Measurements from ENCODE around the gene SMIM15.

DNA sequence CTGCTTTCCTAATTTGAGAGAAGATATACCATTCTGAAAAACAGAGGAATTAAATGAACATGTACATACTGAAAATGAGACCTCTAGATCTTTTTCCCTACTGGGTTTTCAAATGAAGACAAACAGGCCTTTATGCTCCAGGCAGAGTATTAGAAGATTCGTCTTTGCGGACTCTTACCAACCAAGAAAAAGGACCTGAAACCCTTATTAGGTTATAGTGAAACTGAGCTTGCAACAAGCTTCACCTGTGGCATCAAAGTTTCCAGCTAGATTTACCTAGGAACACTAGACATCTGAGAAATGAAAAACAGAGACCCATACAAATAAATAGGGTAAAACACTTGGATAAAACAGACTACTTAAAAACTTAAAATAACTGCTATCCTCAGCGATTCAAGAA, 46.3 kb downstream of the SMIM15 start:
- TF ChIP-seq, protein P1, sequence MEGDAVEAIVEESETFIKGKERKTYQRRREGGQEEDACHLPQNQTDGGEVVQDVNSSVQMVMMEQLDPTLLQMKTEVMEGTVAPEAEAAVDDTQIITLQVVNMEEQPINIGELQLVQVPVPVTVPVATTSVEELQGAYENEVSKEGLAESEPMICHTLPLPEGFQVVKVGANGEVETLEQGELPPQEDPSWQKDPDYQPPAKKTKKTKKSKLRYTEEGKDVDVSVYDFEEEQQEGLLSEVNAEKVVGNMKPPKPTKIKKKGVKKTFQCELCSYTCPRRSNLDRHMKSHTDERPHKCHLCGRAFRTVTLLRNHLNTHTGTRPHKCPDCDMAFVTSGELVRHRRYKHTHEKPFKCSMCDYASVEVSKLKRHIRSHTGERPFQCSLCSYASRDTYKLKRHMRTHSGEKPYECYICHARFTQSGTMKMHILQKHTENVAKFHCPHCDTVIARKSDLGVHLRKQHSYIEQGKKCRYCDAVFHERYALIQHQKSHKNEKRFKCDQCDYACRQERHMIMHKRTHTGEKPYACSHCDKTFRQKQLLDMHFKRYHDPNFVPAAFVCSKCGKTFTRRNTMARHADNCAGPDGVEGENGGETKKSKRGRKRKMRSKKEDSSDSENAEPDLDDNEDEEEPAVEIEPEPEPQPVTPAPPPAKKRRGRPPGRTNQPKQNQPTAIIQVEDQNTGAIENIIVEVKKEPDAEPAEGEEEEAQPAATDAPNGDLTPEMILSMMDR (conservative IDR thresholded peaks at IDR 0.05; ENCODE audit: low read depth, low read length), result no peak
- TF ChIP-seq RAD21 (IDR thresholded peaks at IDR 0.05; ENCODE audit: low read length), result no peak
- TF ChIP-seq MXI1 (IDR thresholded peaks at IDR 0.05; ENCODE audit: borderline replicate concordance, low read depth, low read length), result no peak
- TF ChIP-seq MAZ (IDR thresholded peaks at IDR 0.05; ENCODE audit: borderline replicate concordance, low read depth, low read length), result no peak
- TF ChIP-seq FOS (IDR thresholded peaks at IDR 0.05; ENCODE audit: low read depth, low read length), result no peak
- no peak for TF ChIP-seq RCOR1 (IDR thresholded peaks at IDR 0.05; ENCODE audit: insufficient replicate concordance, low read length)
- TF ChIP-seq RFX5 (IDR thresholded peaks at IDR 0.05; ENCODE audit: low read depth, low read length), result no peak
- TF ChIP-seq BHLHE40 (IDR thresholded peaks at IDR 0.05; ENCODE audit: low read depth, low read length), result no peak
- no peak for TF ChIP-seq POLR2A (IDR thresholded peaks at IDR 0.05; ENCODE audit: low read depth, low read length)
- TF ChIP-seq, protein P2, sequence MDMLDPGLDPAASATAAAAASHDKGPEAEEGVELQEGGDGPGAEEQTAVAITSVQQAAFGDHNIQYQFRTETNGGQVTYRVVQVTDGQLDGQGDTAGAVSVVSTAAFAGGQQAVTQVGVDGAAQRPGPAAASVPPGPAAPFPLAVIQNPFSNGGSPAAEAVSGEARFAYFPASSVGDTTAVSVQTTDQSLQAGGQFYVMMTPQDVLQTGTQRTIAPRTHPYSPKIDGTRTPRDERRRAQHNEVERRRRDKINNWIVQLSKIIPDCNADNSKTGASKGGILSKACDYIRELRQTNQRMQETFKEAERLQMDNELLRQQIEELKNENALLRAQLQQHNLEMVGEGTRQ (IDR thresholded peaks at IDR 0.05; ENCODE audit: low read depth, low read length), result no peak
